Uterus (tissue), 2 donors: ENCODE results near the gene SYNGR1.

Experiments
- CTCF ChIP-seq, 4 experiments: fragments of 200-600 bp in 2 of 4; fragments of 450-650 bp in 2 of 4; sonication (generic) in 2 of 4; IDR thresholded peaks; one replicate each; pipeline ENCODE4 v1.5.1; 2016 to 2019; ENCODE audit warnings: antibody characterized with exemption in 4 of 4, mild to moderate bottlenecking in 2 of 4, moderate library complexity in 1 of 4
- POLR2A ChIP-seq, 2 donors: fragments of 450-650 bp; IDR thresholded peaks; one replicate each; pipeline ENCODE4 v1.6.1; 2016; ENCODE audit warnings: antibody characterized with exemption in 2 of 2, mild to moderate bottlenecking in 1 of 2, moderate library complexity in 1 of 2

DNA sequence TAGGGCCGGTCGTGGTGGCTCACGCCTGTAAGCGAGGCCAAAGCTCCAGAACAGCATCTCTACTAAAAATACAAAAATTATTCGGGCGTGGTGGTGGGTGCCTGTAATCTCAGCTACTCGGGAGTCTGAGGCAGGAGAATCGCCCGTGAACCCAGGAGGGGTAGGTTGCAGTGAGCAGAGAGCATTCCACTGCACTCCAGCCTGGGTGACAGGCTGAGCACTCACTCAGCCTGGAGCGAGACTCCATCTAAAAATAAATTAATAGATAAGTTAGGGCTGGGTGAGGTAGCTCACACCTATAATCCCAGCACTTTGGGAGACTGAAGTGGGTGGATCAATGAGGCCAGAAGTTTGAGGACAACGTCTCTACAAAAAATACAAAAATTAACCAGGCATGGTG lies 39.6 kb downstream of the SYNGR1 start:
- TF ChIP-seq CTCF (IDR thresholded peaks at IDR 0.05) = no peak
- no peak for TF ChIP-seq POLR2A (IDR thresholded peaks at IDR 0.05)
